Thymus (tissue), 11 donors: Measurements from ENCODE around the gene SLC15A3. TPM values are rescaled to one million over a fixed set of nuclear protein-coding genes. Genes with fewer than 3 reads are reported as not detected.
A peak's percentile ranks its signal among the peaks of the same experiment; 100 is the strongest.

Source experiments
- DNase-seq, 9 donors: peaks; one replicate each; pipeline ENCODE4 v3.0.0-alpha.2; 2013; ENCODE audit warnings: low spot score in 9 of 9, low read depth in 6 of 9, missing footprints in 1 of 9
- H3K27ac ChIP-seq, 2 donors: one replicate each; pipeline ENCODE4 v1.5.1; 2013; ENCODE audit warnings: control low read depth in 1 of 2, low read depth in 1 of 2, low read length in 1 of 2, mild to moderate bottlenecking in 1 of 2, moderate library complexity in 1 of 2
- H3K27me3 ChIP-seq, 2 donors: one replicate each; pipeline ENCODE4 v1.5.1; 2013; ENCODE audit warnings: low read length in 1 of 2; ENCODE audit not compliant: control insufficient read depth in 2 of 2, insufficient read depth in 1 of 2
- H3K36me3 ChIP-seq, 2 donors: one replicate each; pipeline ENCODE4 v1.5.1; 2013; ENCODE audit warnings: low read length in 1 of 2, mild to moderate bottlenecking in 1 of 2, moderate library complexity in 1 of 2; ENCODE audit not compliant: control insufficient read depth in 2 of 2, insufficient read depth in 2 of 2
- H3K4me1 ChIP-seq, 2 donors: one replicate each; pipeline ENCODE4 v1.5.1; 2013; ENCODE audit warnings: low read length in 2 of 2; ENCODE audit not compliant: control insufficient read depth in 2 of 2, insufficient read depth in 2 of 2
- H3K4me3 ChIP-seq, 2 donors: one replicate each; pipeline ENCODE4 v1.5.1; 2013; ENCODE audit warnings: low read length in 2 of 2, control low read depth in 1 of 2, mild to moderate bottlenecking in 1 of 2
- H3K9me3 ChIP-seq, 2 donors: one replicate each; pipeline ENCODE4 v1.5.1; 2013; ENCODE audit warnings: low read length in 1 of 2, mild to moderate bottlenecking in 1 of 2; ENCODE audit not compliant: control insufficient read depth in 2 of 2, insufficient read depth in 1 of 2
- WGBS: extraction: QIAGEN DNeasy Blood & Tissue Kit; methylation state at CpG from one replicate; pipeline ENCODE4 v1.1.7; 2013; 5-methylcytosine and 5-hydroxymethylcytosine counted together
- polyA plus RNA-seq: library from polyadenylated mRNA; stranded (reverse); fragments of 200-250 nt; gene quantifications from one replicate; pipeline ENCODE4 v1.2.3, GENCODE V29; 2013
- total RNA-seq: library from RNA; stranded (reverse); fragments of 120-200 nt; gene quantifications from one replicate; pipeline ENCODE4 v1.2.4, GENCODE V29; 2013
- donor health status: healthy.

SLC15A3 gene
- total and polyA plus RNA-seq, 2 donors: 17.5 to 37.5 TPM

- Histone ChIP-seq H3K36me3 (no peaks in the 10 kb centered on the region), H3K27me3 (peaks cover 8 to 66% of the 10 kb centered on the region in 2 donors), H3K4me3 (no peak overlapping the region), H3K9me3 (peaks cover 0 to 3% of the 10 kb centered on the region in 2 donors), H3K4me1 (peaks cover 5 to 19% of the 10 kb centered on the region in 2 donors), H3K27ac (no peak overlapping the region)
- WGBS: 30% methylated on average over 5 of the region's 5 CpGs
- no peak for DNase-seq
These were observed 3.6 kb upstream of the SLC15A3 start for GRCh38 chr11:60955571-60955970.

- peaks cover 18 to 71% of the 10 kb centered on the region in 2 donors for H3K27me3 ChIP-seq
- WGBS: 72% methylated on average over 5 of the region's 5 CpGs
- H3K27ac ChIP-seq: no peak overlapping the region
- H3K9me3 ChIP-seq: peaks cover 0 to 3% of the 10 kb centered on the region in 2 donors
- no peaks in the 10 kb centered on the region for H3K36me3 ChIP-seq
- no peak overlapping the region for H3K4me3 ChIP-seq
- H3K4me1 ChIP-seq: peaks cover 5 to 19% of the 10 kb centered on the region in 2 donors
- no peak for DNase-seq
These were observed 2.4 kb upstream of the SLC15A3 start for GRCh38 chr11:60954421-60954820.

GRCh38 chr11:60953781-60954180, 1.8 kb upstream of the SLC15A3 start:
- H3K27ac ChIP-seq: no peak overlapping the region
- no peaks in the 10 kb centered on the region for H3K36me3 ChIP-seq
- H3K9me3 ChIP-seq: peaks cover 0 to 3% of the 10 kb centered on the region in 2 donors
- peaks cover 5 to 19% of the 10 kb centered on the region in 2 donors for H3K4me1 ChIP-seq
- H3K27me3 ChIP-seq: peaks cover 18 to 74% of the 10 kb centered on the region in 2 donors
- no peak for DNase-seq
- no peak overlapping the region for H3K4me3 ChIP-seq
- 83% methylated on average over 6 of the region's 6 CpGs for WGBS

- Histone ChIP-seq H3K36me3 (no peaks in the 10 kb centered on the region), H3K27me3 (peaks cover 18 to 75% of the 10 kb centered on the region in 2 donors), H3K4me3 (peak overlapping the region in 1 of 2 donors; percentile 9), H3K27ac (peak overlapping the region; percentile 28 to 61), H3K9me3 (peaks cover 0 to 3% of the 10 kb centered on the region in 2 donors), H3K4me1 (peaks cover 5 to 21% of the 10 kb centered on the region in 2 donors)
- WGBS: 11% methylated on average over 3 of the region's 3 CpGs
- DNase-seq: no peak
These were observed 780 bp upstream of the SLC15A3 start for GRCh38 chr11:60952742-60953170.

GRCh38 chr11:60951606-60951903, 421 bp downstream of the SLC15A3 start:
- peaks cover 5 to 21% of the 10 kb centered on the region in 2 donors for H3K4me1 ChIP-seq
- H3K27me3 ChIP-seq: peaks cover 18 to 75% of the 10 kb centered on the region in 2 donors
- WGBS: 5% methylated on average over 8 of the region's 8 CpGs
- no peak for DNase-seq
- no peaks in the 10 kb centered on the region for H3K36me3 ChIP-seq
- peak overlapping the region; percentile 9 to 37 for H3K4me3 ChIP-seq
- peak overlapping the region in 1 of 2 donors; percentile 77 for H3K27ac ChIP-seq
- peaks cover 0 to 3% of the 10 kb centered on the region in 2 donors for H3K9me3 ChIP-seq

- H3K9me3 ChIP-seq: peaks cover 0 to 3% of the 10 kb centered on the region in 2 donors
- H3K4me1 ChIP-seq: peaks cover 5 to 21% of the 10 kb centered on the region in 2 donors
- H3K36me3 ChIP-seq: no peaks in the 10 kb centered on the region
- no peak overlapping the region for H3K27ac ChIP-seq
- WGBS: 13% methylated on average over 86 of the region's 86 CpGs
- peak overlapping the region; percentile 9 to 34 for H3K4me3 ChIP-seq
- H3K27me3 ChIP-seq: peaks cover 18 to 78% of the 10 kb centered on the region in 2 donors
- peak in 1 of 9 donors; percentile 39 for DNase-seq
These were observed 907 bp downstream of the SLC15A3 start for GRCh38 chr11:60950933-60951605.

- H3K27me3 ChIP-seq: peaks cover 18 to 77% of the 10 kb centered on the region in 2 donors
- no peak overlapping the region for H3K27ac ChIP-seq
These were observed 2.0 kb downstream of the SLC15A3 start for GRCh38 chr11:60950024-60950423.

GRCh38 chr11:60948250-60948649, 3.7 kb downstream of the SLC15A3 start:
- DNase-seq: no peak
- peaks cover 18 to 64% of the 10 kb centered on the region in 2 donors for H3K27me3 ChIP-seq
- H3K4me3 ChIP-seq: no peak overlapping the region
- H3K9me3 ChIP-seq: peaks cover 0 to 7% of the 10 kb centered on the region in 2 donors
- no peaks in the 10 kb centered on the region for H3K36me3 ChIP-seq
- WGBS: 86% methylated on average over 5 of the region's 5 CpGs
- peaks cover 5 to 21% of the 10 kb centered on the region in 2 donors for H3K4me1 ChIP-seq
- H3K27ac ChIP-seq: no peak overlapping the region

More at GRCh38 chr11:60950024-60950423, 2.0 kb downstream of the SLC15A3 start:
- Histone ChIP-seq H3K4me3 (no peak overlapping the region), H3K36me3 (no peaks in the 10 kb centered on the region), H3K4me1 (peaks cover 5 to 21% of the 10 kb centered on the region in 2 donors), H3K9me3 (peaks cover 0 to 3% of the 10 kb centered on the region in 2 donors)
- DNase-seq: no peak
- 95% methylated on average over 6 of the region's 6 CpGs for WGBS

- no peak overlapping the region for H3K4me3 ChIP-seq
- H3K27me3 ChIP-seq: peaks cover 18 to 58% of the 10 kb centered on the region in 2 donors
- no peak overlapping the region for H3K27ac ChIP-seq
- DNase-seq: no peak
- H3K4me1 ChIP-seq: peaks cover 5 to 19% of the 10 kb centered on the region in 2 donors
- H3K9me3 ChIP-seq: peaks cover 0 to 7% of the 10 kb centered on the region in 2 donors
- 80% methylated on average over 2 of the region's 2 CpGs for WGBS
- no peaks in the 10 kb centered on the region for H3K36me3 ChIP-seq
These were observed 4.3 kb downstream of the SLC15A3 start for GRCh38 chr11:60947700-60948099.
